ENCODE measurements around the gene SLC33A1. TPM values are rescaled to one million over a fixed set of nuclear protein-coding genes. Genes with fewer than 3 reads are reported as not detected.
"Not testable (repeated sequence)": the region's sequence is repeated elsewhere in the genome, so short reads cannot be mapped to it uniquely, and the experiment has no call there.

The SLC33A1 gene
- total and polyA plus RNA-seq, 4 donors, result 13.8 to 75.2 (median 27.0) TPM

- no peak for TF ChIP-seq SP1 (IDR thresholded peaks at IDR 0.05)
- no peak for TF ChIP-seq MAX (IDR thresholded peaks at IDR 0.05)
- TF ChIP-seq EGR1 (IDR thresholded peaks at IDR 0.05; ENCODE audit: low read depth in 2 of 2), result no peak
- no peak for TF ChIP-seq CTCF (IDR thresholded peaks at IDR 0.05; ENCODE audit: low read depth, low read length, missing input control)
- TF ChIP-seq RXRA (IDR thresholded peaks at IDR 0.05), result no peak
- TF ChIP-seq RAD21 (IDR thresholded peaks at IDR 0.05), result no peak
- no peak for TF ChIP-seq REST (IDR thresholded peaks at IDR 0.05)
- TF ChIP-seq FOXA2 (IDR thresholded peaks at IDR 0.05), result no peak
- TF ChIP-seq HNF4G (IDR thresholded peaks at IDR 0.05), result no peak
- no peak for TF ChIP-seq GABPA (IDR thresholded peaks at IDR 0.05 in 1 of 2, conservative IDR thresholded peaks at IDR 0.05 in 1 of 2)
- 9% methylated on average over 2 of the region's 2 CpGs for WGBS
- Histone ChIP-seq H3K27me3 (ENCODE audit: control insufficient read depth in 4 of 4, insufficient read depth in 4 of 4, low read length in 3 of 4) (no peaks in the 10 kb centered on the region), H3K36me3 (ENCODE audit: control insufficient read depth in 4 of 4, insufficient read depth in 3 of 4, low read depth in 1 of 4, low read length in 3 of 4) (peaks cover 0 to 3% (median 1%) of the 10 kb centered on the region in 4 donors), H3K9ac (ENCODE audit: low read depth in 1 of 2, low read length in 2 of 2) (peak overlapping the region; percentile 89 to 91), H3K27ac (ENCODE audit: low read depth in 1 of 2, low read length in 2 of 2) (peak overlapping the region; percentile 6 to 85), H3K9me3 (ENCODE audit: control insufficient read depth in 4 of 4, low read length in 3 of 4) (no peaks in the 10 kb centered on the region), H3K4me1 (ENCODE audit: control insufficient read depth in 4 of 4, insufficient read depth in 4 of 4, low read length in 3 of 4) (peaks cover 6 to 37% (median 31%) of the 10 kb centered on the region in 4 donors), H3K4me3 (ENCODE audit: low read depth in 1 of 3, low read length in 3 of 3) (peak overlapping the region; percentile 69 to 93 (median 73))
- DNase-seq (ENCODE audit: low spot score), result no peak
These were observed 1.9 kb downstream of the SLC33A1 start for GRCh38 chr3:155852341-155852740.

- not testable (repeated sequence) for H3K4me3 ChIP-seq (ENCODE audit: low read depth in 1 of 3, low read length in 3 of 3); H3K36me3 ChIP-seq (ENCODE audit: control insufficient read depth in 4 of 4, insufficient read depth in 3 of 4, low read depth in 1 of 4, low read length in 3 of 4); H3K9ac ChIP-seq (ENCODE audit: low read depth in 1 of 2, low read length in 2 of 2); H3K9me3 ChIP-seq (ENCODE audit: control insufficient read depth in 4 of 4, low read length in 3 of 4); DNase-seq (ENCODE audit: low spot score); H3K27me3 ChIP-seq (ENCODE audit: control insufficient read depth in 4 of 4, insufficient read depth in 4 of 4, low read length in 3 of 4)
- peak in 1 of 2 donors; percentile 30 for TF ChIP-seq RXRA (IDR thresholded peaks at IDR 0.05)
- TF ChIP-seq HNF4A (conservative IDR thresholded peaks at IDR 0.05), result peak; percentile 68
- TF ChIP-seq SP1 (IDR thresholded peaks at IDR 0.05), result peak; percentile 38
- H3K27ac ChIP-seq (ENCODE audit: low read depth in 1 of 2, low read length in 2 of 2), result peak overlapping the region in 1 of 2 donors; percentile 30
- WGBS, result 50% methylated on average over 3 of the region's 3 CpGs
- H3K4me1 ChIP-seq (ENCODE audit: control insufficient read depth in 4 of 4, insufficient read depth in 4 of 4, low read length in 3 of 4), result peaks cover 7 to 41% (median 32%) of the 10 kb centered on the region in 4 donors
These were observed 4.8 kb downstream of the SLC33A1 start for GRCh38 chr3:155849404-155849803.

GRCh38 chr3:155847993-155848392 is 6.2 kb downstream of the SLC33A1 start:
- Histone ChIP-seq H3K9ac (ENCODE audit: low read depth in 1 of 2, low read length in 2 of 2) (no peak overlapping the region), H3K27me3 (ENCODE audit: control insufficient read depth in 4 of 4, insufficient read depth in 4 of 4, low read length in 3 of 4) (no peaks in the 10 kb centered on the region), H3K4me3 (ENCODE audit: low read depth in 1 of 3, low read length in 3 of 3) (no peak overlapping the region), H3K36me3 (ENCODE audit: control insufficient read depth in 4 of 4, insufficient read depth in 3 of 4, low read depth in 1 of 4, low read length in 3 of 4) (peaks cover 0 to 3% (median 1%) of the 10 kb centered on the region in 4 donors), H3K27ac (ENCODE audit: low read depth in 1 of 2, low read length in 2 of 2) (no peak overlapping the region), H3K9me3 (ENCODE audit: control insufficient read depth in 4 of 4, low read length in 3 of 4) (no peaks in the 10 kb centered on the region), H3K4me1 (ENCODE audit: control insufficient read depth in 4 of 4, insufficient read depth in 4 of 4, low read length in 3 of 4) (peaks cover 7 to 35% (median 31%) of the 10 kb centered on the region in 4 donors)
- WGBS, result 96% methylated on average over 3 of the region's 3 CpGs
- DNase-seq (ENCODE audit: low spot score), result no peak
- TF ChIP-seq FOXA2 (IDR thresholded peaks at IDR 0.05) (no peak), HNF4G (IDR thresholded peaks at IDR 0.05) (no peak), TAF1 (conservative IDR thresholded peaks at IDR 0.05) (no peak), JUND (IDR thresholded peaks at IDR 0.05) (no peak), EGR1 (IDR thresholded peaks at IDR 0.05; ENCODE audit: low read depth in 2 of 2) (no peak), ATF3 (IDR thresholded peaks at IDR 0.05) (no peak), HNF4A (conservative IDR thresholded peaks at IDR 0.05) (no peak), GABPA (IDR thresholded peaks at IDR 0.05 in 1 of 2, conservative IDR thresholded peaks at IDR 0.05 in 1 of 2) (no peak), MAX (IDR thresholded peaks at IDR 0.05) (no peak), FOXA1 (IDR thresholded peaks at IDR 0.05) (no peak), ZBTB33 (IDR thresholded peaks at IDR 0.05) (no peak), YY1 (IDR thresholded peaks at IDR 0.05) (no peak)
